Heart right ventricle (tissue), 16 donors: Measurements from ENCODE around the gene LST1. TPM values are rescaled to one million over a fixed set of nuclear protein-coding genes. Genes with fewer than 3 reads are reported as not detected.
A peak's percentile ranks its signal among the peaks of the same experiment; 100 is the strongest.

Experiments
- ATAC-seq, 8 donors: fragments of 200-7000 bp; cut with Tn5 transposase; one replicate each; pipeline ENCODE4 v1.9.1; 2020; ENCODE audit warnings: mild to moderate bottlenecking in 8 of 8, moderate library complexity in 8 of 8, moderate number of reproducible peaks in 1 of 8
- DNase-seq, 2 donors: peaks; one replicate each; pipeline ENCODE4 v3.0.0-alpha.2; 2020
- H3K27ac ChIP-seq, 10 donors: fragments of 200-600 bp; sonication (generic) in 2 of 10; one replicate each; pipeline versions ENCODE4 v1.5.0 to v1.8.0; 2020 to 2022; ENCODE audit warnings: mild to moderate bottlenecking in 3 of 10
- H3K27me3 ChIP-seq, 7 donors: fragments of 200-600 bp; one replicate each; pipeline ENCODE4 v1.8.0; 2021 to 2022; ENCODE audit warnings: mild to moderate bottlenecking in 2 of 7
- H3K36me3 ChIP-seq, 9 donors: fragments of 200-600 bp; sonication (generic) in 1 of 9; one replicate each; pipeline versions ENCODE4 v1.5.0 to v1.8.0; 2020 to 2022; ENCODE audit warnings: mild to moderate bottlenecking in 2 of 9
- H3K4me1 ChIP-seq, 9 donors: fragments of 200-600 bp; sonication (generic) in 1 of 9; one replicate each; pipeline versions ENCODE4 v1.5.0 to v1.8.0; 2020 to 2022; ENCODE audit warnings: mild to moderate bottlenecking in 4 of 9
- H3K4me3 ChIP-seq, 10 donors: fragments of 200-600 bp; sonication (generic) in 2 of 10; one replicate each; pipeline versions ENCODE4 v1.5.0 to v1.8.0; 2020 to 2022; ENCODE audit warnings: mild to moderate bottlenecking in 7 of 10, moderate library complexity in 2 of 10
- H3K9me3 ChIP-seq, 11 donors: fragments of 200-600 bp in 10 of 11; sonication (generic) in 2 of 11; one replicate each; pipeline versions ENCODE4 v1.5.0 to v1.8.0; 2013 to 2022; ENCODE audit warnings: mild to moderate bottlenecking in 2 of 11, control low read depth in 1 of 11, moderate library complexity in 1 of 11
- WGBS, 2 donors: extraction: QIAGEN DNeasy Blood & Tissue Kit; methylation state at CpG; one replicate each; pipeline ENCODE4 v1.1.7; 2013; ENCODE audit warnings: inconsistent platforms in 1 of 2; 5-methylcytosine and 5-hydroxymethylcytosine counted together
- intact Hi-C, 10 donors: fragments of 100-400 bp; cut with DNase I; formaldehyde crosslinking; loops; one replicate each; pipeline versions ENCODE4 v1.11.1 to v1.14.2; 2022
- long read RNA-seq, 3 donors: library from polyadenylated mRNA; unstranded; transcript quantifications; one replicate each; pipeline ENCODE4 v2.0.0, GENCODE V29; 2020 to 2021
- polyA plus RNA-seq, 2 donors: library from polyadenylated mRNA; stranded (reverse); fragments of 200-250 nt; gene quantifications; one replicate each; pipeline ENCODE4 v1.2.3, GENCODE V29; 2013
- total RNA-seq, 10 donors: library from RNA; stranded (reverse); fragmentation: NEBNext Ultra II Directional in 3 of 10; extraction: Animal tissue kit (Norgen Biotek cat#: 25700) in 3 of 10; gene quantifications; one replicate each; pipeline versions ENCODE4 v1.2.1 to v1.2.4, GENCODE V29; 2021 to 2023
- TF ChIP-seq, protein P1 (sequence below), 9 donors: fragments of 200-600 bp; sonication (generic) in 2 of 9; IDR thresholded peaks; one replicate each; pipeline versions ENCODE4 v1.5.0 to v1.8.0; 2021 to 2022; ENCODE audit warnings: antibody characterized with exemption in 9 of 9, mild to moderate bottlenecking in 5 of 9, moderate library complexity in 1 of 9
- donor health status: Arrhythmogenic right ventricular cardiomyopathy.
- donor health status: ischemic (EF 13 %, LVEDD 7.1; RV severe dilation, severe dysfunction).
- donor health status: healthy with polysubstance abuse.
- donor health status: DM: no; HTN: yes; CAD: no.
- donor health status: DM: no; HTN: no; CAD: no.
- donor health status: ischemic (EF 25% LVEDD 6.9; RV normal size, moderate dysfunction).
- donor health status: ischemic (EF 25% LVEDD 5.7; RV mildly dilated, moderate dysfunction).
- donor health status: healthy.
- donor health status: DM: yes; HTN: yes; CAD: no.
- donor health status: Ischemic cardiomyopathy.
- donor health status: ischemic (EF 35%, LVEDD 5.7; RV mildly dilated, moderate dysfunction).
- donor health status: nonischemic (EF 11% LVEDD 7.7; RV severe dilation, severe dysfunction).
- donor health status: DM: yes; HTN: yes; CAD: no.
- donor health status: PGD.
- donor health status: ischemic (EF 29% LVEDD 5.4; RV normal size, mild dysfunction).
- donor health status: nonischemic (EF 23%, LVEDD 6.1; RV moderate dilation, normal function).

LST1 gene
- 10 to 100 TPM in 1 of 10 donors, 1 to 10 TPM in 9; 2.6 to 35.6 (median 3.9) TPM for total RNA-seq
- 1 to 10 TPM; 6.5 to 8.7 TPM for polyA plus RNA-seq
- long read RNA-seq, donor 1, partial matches to known transcripts = 0 of 1 reads
- long read RNA-seq, donor 1, other reads (novel, unspliced or antisense) = 0 of 1 reads
- long read RNA-seq, donor 2, partial matches to known transcripts = 1 of 3 reads
- long read RNA-seq, donor 2, other reads (novel, unspliced or antisense) = 0 of 3 reads
- long read RNA-seq, donor 3 = 0 reads

GRCh38 chr6:31586008-31586407 is at the start of gene LST1:
LST1 (plus strand) TSS chr6:31586277; CDS start chr6:31587300, 1,023 bp downstream.
- ATAC-seq = peak in 7 of 8 donors; percentile 7 to 56 (median 32)

DNA sequence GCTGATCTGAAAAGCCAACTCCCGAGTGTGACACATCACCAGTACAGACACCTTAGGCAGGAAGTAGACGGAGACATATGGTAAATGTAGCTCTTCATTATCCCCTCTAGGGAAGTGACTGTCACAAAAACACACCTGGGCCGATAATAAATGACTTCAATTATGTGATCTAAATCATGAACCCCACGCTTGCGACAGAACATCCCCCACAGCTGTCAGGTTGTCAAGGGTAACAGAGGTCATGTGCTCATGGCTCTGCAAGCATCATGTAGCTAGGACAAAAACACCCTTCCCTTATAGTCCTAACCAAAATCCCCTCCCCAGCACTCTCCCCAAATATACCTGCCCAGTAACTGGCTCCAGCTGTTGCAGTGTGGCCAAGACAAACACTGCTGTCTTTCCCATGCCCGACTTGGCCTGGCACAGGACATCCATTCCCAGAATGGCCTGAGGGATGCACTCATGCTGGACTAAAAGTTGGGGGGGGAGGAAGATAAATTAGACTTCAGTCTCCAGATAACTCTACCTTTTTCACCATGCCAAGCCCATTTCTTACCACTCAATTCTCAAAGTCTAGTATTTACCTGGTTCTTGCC is 47.2 kb upstream of the LST1 start:
- TF ChIP-seq, protein P1, sequence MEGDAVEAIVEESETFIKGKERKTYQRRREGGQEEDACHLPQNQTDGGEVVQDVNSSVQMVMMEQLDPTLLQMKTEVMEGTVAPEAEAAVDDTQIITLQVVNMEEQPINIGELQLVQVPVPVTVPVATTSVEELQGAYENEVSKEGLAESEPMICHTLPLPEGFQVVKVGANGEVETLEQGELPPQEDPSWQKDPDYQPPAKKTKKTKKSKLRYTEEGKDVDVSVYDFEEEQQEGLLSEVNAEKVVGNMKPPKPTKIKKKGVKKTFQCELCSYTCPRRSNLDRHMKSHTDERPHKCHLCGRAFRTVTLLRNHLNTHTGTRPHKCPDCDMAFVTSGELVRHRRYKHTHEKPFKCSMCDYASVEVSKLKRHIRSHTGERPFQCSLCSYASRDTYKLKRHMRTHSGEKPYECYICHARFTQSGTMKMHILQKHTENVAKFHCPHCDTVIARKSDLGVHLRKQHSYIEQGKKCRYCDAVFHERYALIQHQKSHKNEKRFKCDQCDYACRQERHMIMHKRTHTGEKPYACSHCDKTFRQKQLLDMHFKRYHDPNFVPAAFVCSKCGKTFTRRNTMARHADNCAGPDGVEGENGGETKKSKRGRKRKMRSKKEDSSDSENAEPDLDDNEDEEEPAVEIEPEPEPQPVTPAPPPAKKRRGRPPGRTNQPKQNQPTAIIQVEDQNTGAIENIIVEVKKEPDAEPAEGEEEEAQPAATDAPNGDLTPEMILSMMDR (IDR thresholded peaks at IDR 0.05) = no peak
- Histone ChIP-seq H3K4me3 (peak overlapping the region in 3 of 10 donors; percentile 80 to 87 (median 82)), H3K9me3 (no peaks in the 10 kb centered on the region), H3K27ac (peak overlapping the region in 4 of 10 donors; percentile 26 to 98 (median 95)), H3K27me3 (no peaks in the 10 kb centered on the region), H3K36me3 (peaks cover 0 to 66% (median 56%) of the 10 kb centered on the region in 9 donors), H3K4me1 (peaks cover 22 to 55% (median 37%) of the 10 kb centered on the region in 9 donors)
- ATAC-seq (no peak), DNase-seq (no peak)
- WGBS, 2 donors = 44 to 51% methylated on average over 6 of the region's 6 CpGs
- intact Hi-C loops = no loop called here

More at GRCh38 chr6:31586008-31586407, at the start of gene LST1:
- DNase-seq = no peak
- H3K27ac ChIP-seq = peak within 1 kb of the TSS in 6 of 10 donors; percentile 22 to 94 (median 44)
- H3K36me3 ChIP-seq = peaks cover 0 to 8% (median 0%) of the 10 kb centered on the region in 9 donors
- 51 to 61% methylated on average over 1 of the region's 1 CpG for WGBS, 2 donors
- intact Hi-C loops = no loop called here
- H3K4me1 ChIP-seq = peaks cover 0 to 74% (median 15%) of the 10 kb centered on the region in 9 donors
- peak within 1 kb of the TSS in 3 of 10 donors; percentile 11 to 51 (median 20) for H3K4me3 ChIP-seq
- peaks cover 0 to 9% (median 0%) of the 10 kb centered on the region in 7 donors for H3K27me3 ChIP-seq
- H3K9me3 ChIP-seq = no peaks in the 10 kb centered on the region
- TF ChIP-seq, protein P1 (IDR thresholded peaks at IDR 0.05) = no peak

DNA sequence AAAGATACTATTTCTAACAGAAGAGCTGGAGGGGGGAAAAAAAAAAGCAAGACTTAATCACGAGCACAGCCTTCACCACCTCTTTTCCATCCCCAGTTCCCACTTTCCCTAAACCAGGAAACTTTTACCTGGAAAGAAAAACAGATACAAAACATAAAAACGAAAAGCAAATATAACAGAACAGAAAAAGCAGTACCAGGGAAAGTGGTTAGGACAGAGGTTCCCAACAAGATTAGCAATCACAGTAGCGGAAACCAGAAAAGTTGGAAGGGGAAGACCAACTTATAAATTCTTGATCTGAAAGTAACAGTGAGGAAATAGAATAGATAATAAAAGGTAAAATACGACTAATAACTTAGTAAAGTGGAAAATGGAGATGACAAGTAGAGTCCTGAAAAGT is 45.4 kb upstream of the LST1 start:
- no peaks in the 10 kb centered on the region for H3K27me3 ChIP-seq
- peak overlapping the region; percentile 42 to 87 (median 73) for H3K4me3 ChIP-seq
- DNase-seq = no peak
- intact Hi-C loops = loop anchor here in 6 of 10 donors (2.0 to 10.0 kb wide), 7 partner anchors 42 to 414 kb away; partner anchors contain the start of genes MICB (in 4 of the 6), NELFE (in 3 of the 6), SKIC2 (in 3 of the 6) and CSNK2B (in 1 of the 6)
- peak overlapping the region in 8 of 10 donors; percentile 88 to 100 (median 95) for H3K27ac ChIP-seq
- H3K4me1 ChIP-seq = peaks cover 22 to 54% (median 37%) of the 10 kb centered on the region in 9 donors
- H3K9me3 ChIP-seq = no peaks in the 10 kb centered on the region
- WGBS, 2 donors = 13 to 15% methylated on average over 4 of the region's 4 CpGs
- peaks cover 0 to 48% (median 40%) of the 10 kb centered on the region in 9 donors for H3K36me3 ChIP-seq
- TF ChIP-seq, protein P1 (IDR thresholded peaks at IDR 0.05) = no peak
- no peak for ATAC-seq

DNA sequence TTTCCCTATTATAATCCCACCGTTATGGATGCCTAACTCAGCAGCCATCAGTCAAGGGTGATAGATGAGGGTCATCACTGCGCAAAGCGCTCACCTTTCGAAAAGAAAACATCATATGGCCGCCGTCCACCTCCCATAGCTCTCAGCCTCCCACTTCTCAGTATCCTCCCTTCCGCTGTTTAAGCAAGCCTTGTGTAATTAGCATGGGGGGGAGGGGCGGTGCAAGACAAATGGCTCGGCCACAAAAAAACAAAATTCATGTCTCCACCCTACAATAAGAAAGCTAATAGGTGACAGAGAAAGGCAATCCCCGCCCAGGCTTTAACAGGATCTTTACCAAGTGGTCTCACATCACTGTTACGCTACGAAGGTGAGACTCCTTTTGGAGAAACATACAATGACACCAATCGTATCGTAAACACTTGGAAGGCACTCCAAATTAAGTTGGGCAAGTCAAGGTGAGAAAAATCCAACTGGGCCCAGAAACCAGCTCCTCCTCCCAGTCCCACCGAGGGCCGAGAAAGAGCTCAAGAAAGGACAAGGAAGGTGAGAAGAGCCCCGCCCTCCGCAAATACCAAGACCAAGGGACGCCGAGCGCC is 44.9 kb upstream of the LST1 start:
- H3K36me3 ChIP-seq = peaks cover 0 to 43% (median 35%) of the 10 kb centered on the region in 9 donors
- intact Hi-C loops = loop anchor here in 6 of 10 donors (2.0 to 10.0 kb wide), 7 partner anchors 42 to 414 kb away; partner anchors contain the start of genes MICB (in 4 of the 6), NELFE (in 3 of the 6), SKIC2 (in 3 of the 6) and CSNK2B (in 1 of the 6)
- peak; percentile 5 to 54 (median 30) for ATAC-seq

More for the DNA sequence above, 44.9 kb upstream of the LST1 start:
- WGBS, 2 donors = 0 to 1% methylated on average over 21 of the region's 21 CpGs
- peak in 1 of 2 donors; percentile 58 for DNase-seq
- Histone ChIP-seq H3K9me3 (no peaks in the 10 kb centered on the region), H3K27ac (peak overlapping the region; percentile 81 to 100 (median 93)), H3K4me3 (peak overlapping the region; percentile 42 to 87 (median 73)), H3K4me1 (peaks cover 22 to 52% (median 40%) of the 10 kb centered on the region in 9 donors), H3K27me3 (no peaks in the 10 kb centered on the region)
- TF ChIP-seq, protein P1 (IDR thresholded peaks at IDR 0.05) = no peak
